ENCODE results near the gene PTPA.

Gene PTPA

DNA sequence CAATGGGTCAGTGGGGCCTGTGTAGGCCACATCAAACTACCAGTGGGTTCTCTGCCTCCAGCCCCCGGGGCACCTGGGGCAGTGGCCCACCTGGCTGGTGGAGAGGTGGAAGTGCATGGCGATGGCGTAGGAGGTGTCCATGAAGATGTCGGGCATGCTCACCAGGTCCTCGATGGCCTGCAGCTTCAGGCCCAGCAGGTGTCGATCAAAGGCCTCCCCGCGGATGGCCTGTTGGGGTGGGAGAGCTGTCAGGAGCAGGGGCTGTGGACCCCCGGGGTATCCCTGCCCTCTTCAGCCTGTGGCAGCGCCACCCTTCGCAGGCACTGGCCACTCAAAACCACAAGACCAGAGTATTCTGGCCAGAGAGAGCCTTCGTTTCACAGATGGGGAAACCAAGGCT lies 15.3 kb upstream of the PTPA start:
- DNase-seq (ENCODE audit: low read depth), result no peak
- H3K4me3 ChIP-seq (ENCODE audit: low read depth, low read length), result no peak overlapping the region
- TF ChIP-seq CTCF (conservative IDR thresholded peaks at IDR 0.05; ENCODE audit: low read depth, low read length), result no peak

DNA sequence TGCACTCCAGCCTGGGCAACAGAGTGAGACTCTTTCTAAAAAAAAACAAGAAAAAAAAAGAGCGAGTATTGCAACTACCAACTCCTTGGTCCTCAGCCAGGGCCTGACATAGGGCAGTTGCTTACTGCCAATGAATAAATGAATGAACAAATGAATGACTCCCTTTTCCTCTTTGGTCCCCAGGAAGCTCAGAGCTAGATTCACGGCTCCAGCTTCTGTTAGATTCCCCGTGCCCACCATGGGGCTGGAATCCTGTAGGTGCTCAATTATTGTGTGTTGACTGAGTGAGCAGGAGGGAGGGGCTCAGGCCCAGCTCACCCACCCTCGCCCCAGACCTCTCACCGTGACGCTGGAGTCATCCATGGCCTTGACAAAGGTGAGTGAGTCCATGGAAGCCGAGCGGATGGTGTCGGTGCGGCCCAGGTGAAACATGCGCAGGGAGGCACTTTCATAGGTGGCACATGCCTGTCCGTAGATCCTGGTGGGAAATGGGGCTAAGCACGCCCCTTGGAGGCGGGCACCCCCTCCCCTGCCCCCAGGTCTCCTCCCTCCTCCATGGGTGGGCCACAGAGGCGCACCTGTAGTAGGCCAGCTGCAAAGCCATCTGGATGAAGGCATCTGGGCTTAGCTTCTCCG lies 13.4 kb upstream of the PTPA start:
- no peak for TF ChIP-seq CTCF (conservative IDR thresholded peaks at IDR 0.05; ENCODE audit: low read depth, low read length)
- no peak for DNase-seq (ENCODE audit: low read depth)
- H3K4me3 ChIP-seq (ENCODE audit: low read depth, low read length), result no peak overlapping the region

DNA sequence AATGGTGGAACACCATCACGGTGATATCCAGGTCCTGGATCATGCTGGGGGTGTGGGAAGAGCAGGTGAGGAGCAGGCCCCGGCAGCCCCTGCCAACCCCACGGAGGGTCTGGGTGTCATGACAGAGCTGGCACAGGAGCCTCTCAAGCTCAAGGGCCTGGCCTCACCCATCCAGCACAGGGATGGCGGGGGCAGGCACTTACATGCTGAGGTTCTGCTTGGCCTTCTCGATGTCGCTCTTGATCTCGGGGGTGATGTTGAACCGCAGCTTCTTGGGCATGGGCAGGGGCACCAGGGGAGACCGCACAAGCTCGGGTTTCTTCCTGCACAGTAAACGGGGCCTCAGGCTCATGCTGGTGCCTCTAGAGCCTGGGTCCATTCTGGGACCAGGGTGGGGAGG lies 12.9 kb upstream of the PTPA start:
- no peak overlapping the region for H3K4me3 ChIP-seq (ENCODE audit: low read depth, low read length)
- no peak for TF ChIP-seq CTCF (conservative IDR thresholded peaks at IDR 0.05; ENCODE audit: low read depth, low read length)
- DNase-seq (ENCODE audit: low read depth), result no peak

- DNase-seq (ENCODE audit: low read depth), result no peak
- no peak for TF ChIP-seq CTCF (conservative IDR thresholded peaks at IDR 0.05; ENCODE audit: low read depth, low read length)
- no peak overlapping the region for H3K4me3 ChIP-seq (ENCODE audit: low read depth, low read length)
Observed at GRCh38 chr9:129100383-129101169, 10.6 kb upstream of the PTPA start.

DNA sequence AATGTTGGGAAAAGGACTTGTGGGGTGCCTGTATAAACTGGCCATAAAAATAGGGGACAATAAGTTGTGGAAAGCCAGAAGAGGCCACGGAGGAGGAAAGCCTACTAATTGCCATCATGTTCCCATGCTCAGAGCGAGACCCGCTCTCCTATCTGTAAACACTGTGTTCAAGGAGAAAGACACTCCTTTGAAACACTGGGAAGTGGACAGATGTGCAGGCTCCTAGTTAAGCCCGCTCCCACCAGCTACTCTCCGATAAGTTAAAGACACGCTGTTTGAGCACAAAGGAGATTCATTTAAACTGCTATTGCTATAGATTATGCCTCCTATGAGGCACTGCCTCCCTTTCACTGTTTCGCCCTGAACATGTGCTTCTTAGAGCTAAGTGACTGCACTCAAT lies 9.9 kb upstream of the PTPA start:
- H3K4me3 ChIP-seq (ENCODE audit: low read depth, low read length), result no peak overlapping the region
- DNase-seq (ENCODE audit: low read depth), result no peak
- TF ChIP-seq CTCF (conservative IDR thresholded peaks at IDR 0.05; ENCODE audit: low read depth, low read length), result no peak

GRCh38 chr9:129102095-129102525 lies 9.1 kb upstream of the PTPA start:
- TF ChIP-seq CTCF (conservative IDR thresholded peaks at IDR 0.05; ENCODE audit: low read depth, low read length), result no peak
- DNase-seq (ENCODE audit: low read depth), result no peak
- H3K4me3 ChIP-seq (ENCODE audit: low read depth, low read length), result no peak overlapping the region
